Peyer's patch (tissue), 4 donors: ENCODE measurements around the gene TMEM141.

Experiments used
- POLR2A ChIP-seq, 2 donors: fragments of 450-650 bp; IDR thresholded peaks; one replicate each; pipeline ENCODE4 v1.5.1; 2017; ENCODE audit warnings: antibody characterized with exemption in 2 of 2, mild to moderate bottlenecking in 2 of 2, moderate library complexity in 2 of 2
- TF ChIP-seq, protein P1 (sequence below), 6 experiments: fragments of 450-650 bp in 4 of 6; fragments of 200-600 bp in 2 of 6; sonication (generic) in 1 of 6; IDR thresholded peaks; one replicate each; pipeline ENCODE4 v1.5.1; 2017 to 2019; ENCODE audit warnings: antibody characterized with exemption in 6 of 6, mild to moderate bottlenecking in 3 of 6, moderate library complexity in 1 of 6

DNA sequence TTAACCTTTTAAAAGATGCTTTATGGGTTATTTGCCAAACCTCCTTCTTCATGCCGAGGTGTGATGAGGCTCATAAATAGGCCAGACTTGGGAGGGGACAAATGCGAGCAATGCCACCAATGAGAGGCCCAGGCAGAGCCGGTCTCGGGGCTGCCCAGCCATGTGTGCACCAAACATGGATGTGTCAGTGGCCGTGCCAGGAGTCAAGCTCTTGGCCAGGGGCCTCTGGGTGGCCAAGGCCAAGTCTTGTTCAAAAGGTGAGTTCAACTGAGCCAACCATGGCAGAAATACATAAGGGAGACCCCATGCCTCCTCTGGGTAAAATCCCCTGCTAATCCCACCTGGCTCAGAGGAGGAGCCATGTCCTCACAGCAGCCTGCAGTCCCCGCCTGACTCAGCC is 16.0 kb upstream of the TMEM141 start:
- TF ChIP-seq, protein P1, sequence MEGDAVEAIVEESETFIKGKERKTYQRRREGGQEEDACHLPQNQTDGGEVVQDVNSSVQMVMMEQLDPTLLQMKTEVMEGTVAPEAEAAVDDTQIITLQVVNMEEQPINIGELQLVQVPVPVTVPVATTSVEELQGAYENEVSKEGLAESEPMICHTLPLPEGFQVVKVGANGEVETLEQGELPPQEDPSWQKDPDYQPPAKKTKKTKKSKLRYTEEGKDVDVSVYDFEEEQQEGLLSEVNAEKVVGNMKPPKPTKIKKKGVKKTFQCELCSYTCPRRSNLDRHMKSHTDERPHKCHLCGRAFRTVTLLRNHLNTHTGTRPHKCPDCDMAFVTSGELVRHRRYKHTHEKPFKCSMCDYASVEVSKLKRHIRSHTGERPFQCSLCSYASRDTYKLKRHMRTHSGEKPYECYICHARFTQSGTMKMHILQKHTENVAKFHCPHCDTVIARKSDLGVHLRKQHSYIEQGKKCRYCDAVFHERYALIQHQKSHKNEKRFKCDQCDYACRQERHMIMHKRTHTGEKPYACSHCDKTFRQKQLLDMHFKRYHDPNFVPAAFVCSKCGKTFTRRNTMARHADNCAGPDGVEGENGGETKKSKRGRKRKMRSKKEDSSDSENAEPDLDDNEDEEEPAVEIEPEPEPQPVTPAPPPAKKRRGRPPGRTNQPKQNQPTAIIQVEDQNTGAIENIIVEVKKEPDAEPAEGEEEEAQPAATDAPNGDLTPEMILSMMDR (IDR thresholded peaks at IDR 0.05), result no peak
- no peak for TF ChIP-seq POLR2A (IDR thresholded peaks at IDR 0.05)
